Loucy (cell line): ENCODE measurements around the gene DNAJC17.

ENCODE experiments used
- CTCF ChIP-seq: fragments of 200-600 bp; sonication (generic); conservative IDR thresholded peaks from 2 replicates; pipeline ENCODE4 v1.5.1; 2014; ENCODE audit warnings: mild to moderate bottlenecking, antibody characterized with exemption, low read length
- EZH2phosphoT487 ChIP-seq: fragments of 200-600 bp; IDR thresholded peaks from 2 replicates; pipeline ENCODE4 v1.6.1; 2018; ENCODE audit warnings: antibody characterized with exemption, mild to moderate bottlenecking, moderate library complexity, borderline replicate concordance

- no peak for TF ChIP-seq CTCF
- TF ChIP-seq EZH2phosphoT487 = no peak
These were observed 52.1 kb downstream of the DNAJC17 start, which contains the start of gene RMDN3 for GRCh38 chr15:40754883-40755811.
